HL-60 (cell line): ENCODE measurements around the gene PGAM2.

ENCODE experiments used
- POLR2AphosphoS5 ChIP-seq: IDR thresholded peaks from 2 replicates; pipeline ENCODE4 v1.6.1; 2012; ENCODE audit warnings: low read depth
- SPI1 ChIP-seq: IDR thresholded peaks from 2 replicates; pipeline ENCODE4 v1.6.1; 2012; ENCODE audit warnings: low read depth, mild to moderate bottlenecking, borderline replicate concordance
- TF ChIP-seq, protein P1 (sequence below): IDR thresholded peaks from one replicate; pipeline ENCODE4 v1.5.1; 2011; ENCODE audit warnings: low read length, control low read depth, inconsistent platforms; ENCODE audit not compliant: insufficient read depth

DNA sequence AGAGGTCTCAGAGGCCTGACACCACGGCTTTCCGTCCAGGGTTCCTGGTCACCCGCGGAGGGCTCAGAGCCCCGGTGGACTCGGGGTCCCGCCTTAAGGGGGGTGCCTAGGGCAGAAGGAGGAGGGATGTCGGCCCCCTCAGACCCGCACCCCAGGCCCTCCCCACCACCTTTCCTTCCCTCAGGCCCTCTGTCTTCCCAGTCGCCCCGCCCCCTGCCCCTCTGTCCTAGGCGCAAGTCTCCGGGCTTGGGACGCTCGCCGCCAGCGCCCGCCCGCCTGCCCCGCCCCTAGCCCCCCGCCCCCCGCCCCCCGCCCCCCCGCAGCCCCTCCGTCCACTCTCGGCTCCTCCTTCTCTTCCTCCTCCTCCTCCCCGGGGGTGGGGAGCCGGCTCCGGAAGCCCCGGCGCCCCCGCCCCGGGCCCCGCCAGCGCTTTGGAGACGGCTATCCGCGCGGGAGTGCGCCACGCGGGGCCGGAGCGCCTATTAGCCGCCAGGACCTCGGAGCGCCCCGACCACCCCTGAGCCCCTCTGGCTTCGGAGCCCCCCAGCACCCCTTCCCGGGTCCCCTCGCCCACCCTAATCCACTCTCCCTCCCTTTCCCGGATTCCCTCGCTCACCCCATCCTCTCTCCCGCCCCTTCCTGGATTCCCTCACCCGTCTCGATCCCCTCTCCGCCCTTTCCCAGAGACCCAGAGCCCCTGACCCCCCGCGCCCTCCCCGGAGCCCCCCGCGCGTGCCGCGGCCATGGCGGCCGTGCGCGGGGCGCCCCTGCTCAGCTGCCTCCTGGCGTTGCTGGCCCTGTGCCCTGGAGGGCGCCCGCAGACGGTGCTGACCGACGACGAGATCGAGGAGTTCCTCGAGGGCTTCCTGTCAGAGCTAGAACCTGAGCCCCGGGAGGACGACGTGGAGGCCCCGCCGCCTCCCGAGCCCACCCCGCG, 38.8 kb upstream of the PGAM2 start, which contains the start of gene AEBP1:
- TF ChIP-seq, protein P1, sequence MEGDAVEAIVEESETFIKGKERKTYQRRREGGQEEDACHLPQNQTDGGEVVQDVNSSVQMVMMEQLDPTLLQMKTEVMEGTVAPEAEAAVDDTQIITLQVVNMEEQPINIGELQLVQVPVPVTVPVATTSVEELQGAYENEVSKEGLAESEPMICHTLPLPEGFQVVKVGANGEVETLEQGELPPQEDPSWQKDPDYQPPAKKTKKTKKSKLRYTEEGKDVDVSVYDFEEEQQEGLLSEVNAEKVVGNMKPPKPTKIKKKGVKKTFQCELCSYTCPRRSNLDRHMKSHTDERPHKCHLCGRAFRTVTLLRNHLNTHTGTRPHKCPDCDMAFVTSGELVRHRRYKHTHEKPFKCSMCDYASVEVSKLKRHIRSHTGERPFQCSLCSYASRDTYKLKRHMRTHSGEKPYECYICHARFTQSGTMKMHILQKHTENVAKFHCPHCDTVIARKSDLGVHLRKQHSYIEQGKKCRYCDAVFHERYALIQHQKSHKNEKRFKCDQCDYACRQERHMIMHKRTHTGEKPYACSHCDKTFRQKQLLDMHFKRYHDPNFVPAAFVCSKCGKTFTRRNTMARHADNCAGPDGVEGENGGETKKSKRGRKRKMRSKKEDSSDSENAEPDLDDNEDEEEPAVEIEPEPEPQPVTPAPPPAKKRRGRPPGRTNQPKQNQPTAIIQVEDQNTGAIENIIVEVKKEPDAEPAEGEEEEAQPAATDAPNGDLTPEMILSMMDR = no peak
- no peak for TF ChIP-seq SPI1
- TF ChIP-seq POLR2AphosphoS5 = no peak
